Measurements from ENCODE around the gene MTUS2. TPM values are rescaled to one million over a fixed set of nuclear protein-coding genes. Genes with fewer than 3 reads are reported as not detected.

MTUS2 gene
- total RNA-seq, 1 experiment from 2014 or later, result 0.35 TPM

GRCh38 chr13:29105779-29106178 lies 285.6 kb downstream of the MTUS2 start:
- Histone ChIP-seq H3K4me2 (ENCODE audit: insufficient read depth, insufficient read length, low read length) (no peak overlapping the region), H3K79me1 (ENCODE audit: insufficient read depth, low read depth, low read length, poor library complexity, severe bottlenecking) (no peaks in the 10 kb centered on the region), H3K9me3 (ENCODE audit: control insufficient read depth, low read depth, low read length) (no peaks in the 10 kb centered on the region), H2BK5ac (ENCODE audit: insufficient read length, low read length) (no peak overlapping the region), H4K5ac (ENCODE audit: insufficient read length, low read depth, low read length) (no peak overlapping the region), H2AFZ (ENCODE audit: low read length) (no peak overlapping the region), H3K18ac (ENCODE audit: insufficient read length, low read depth, low read length) (no peak overlapping the region), H3K23ac (ENCODE audit: insufficient read length, low read depth, low read length) (no peak overlapping the region), H3K23me2 (ENCODE audit: insufficient read length, low read depth, low read length, poor library complexity, severe bottlenecking) (no peaks in the 10 kb centered on the region), H4K20me1 (ENCODE audit: control insufficient read depth, insufficient read depth, insufficient read length) (no peaks in the 10 kb centered on the region), H3K14ac (ENCODE audit: insufficient read depth, low read length) (no peak overlapping the region), H2BK15ac (ENCODE audit: low read depth, low read length) (no peak overlapping the region), H3K27ac (ENCODE audit: insufficient read length, low read depth, low read length) (no peak overlapping the region), H2BK120ac (ENCODE audit: low read depth, low read length, poor library complexity, severe bottlenecking) (no peak overlapping the region), H3K4me1 (ENCODE audit: insufficient read depth, low read length) (no peaks in the 10 kb centered on the region), H3K27me3 (ENCODE audit: insufficient read depth, low read length) (no peaks in the 10 kb centered on the region), H3K4ac (ENCODE audit: low read depth, low read length) (no peak overlapping the region), H2BK12ac (ENCODE audit: insufficient read length, low read depth, low read length) (no peak overlapping the region), H3K79me2 (ENCODE audit: insufficient read depth, low read length) (no peaks in the 10 kb centered on the region), H3T11ph (ENCODE audit: low read length) (no peak overlapping the region), H2BK20ac (ENCODE audit: low read depth, low read length, poor library complexity, severe bottlenecking) (no peak overlapping the region), H3K9ac (ENCODE audit: extremely low read depth, insufficient read length, low read length) (no peak overlapping the region), H4K8ac (replicated peaks; ENCODE audit: insufficient read length, low read depth, low read length) (no peak overlapping the region), H3K56ac (ENCODE audit: insufficient read length, low read depth, low read length) (no peak overlapping the region), H2AK5ac (ENCODE audit: insufficient read length, low read length) (no peak overlapping the region), H4K91ac (ENCODE audit: insufficient read length, low read depth, low read length) (no peak overlapping the region)
- Mint-ChIP-seq H3K4me3 (no peak overlapping the region), H3K27ac (no peak overlapping the region), H3K9me3 (peaks cover 0 to 2% of the 10 kb centered on the region in 2 experiments; a peak in 1 of 5 replicates), H3K27me3 (ENCODE audit: low read depth) (no peaks in the 10 kb centered on the region; the same call in 1 of the 2 replicates), H3K4me1 (peaks cover 2% of the 10 kb centered on the region in 2 experiments), H3K36me3 (ENCODE audit: insufficient read depth in 1 of 3, low read depth in 3 of 3) (no peaks in the 10 kb centered on the region)
- WGBS (ENCODE audit: extremely low coverage, insufficient read length, low lambda C conversion rate), result no CpG with 5 or more reads among the region's 4 CpGs
- DNase-seq, result peak; percentile 51
- TF ChIP-seq, protein P1, sequence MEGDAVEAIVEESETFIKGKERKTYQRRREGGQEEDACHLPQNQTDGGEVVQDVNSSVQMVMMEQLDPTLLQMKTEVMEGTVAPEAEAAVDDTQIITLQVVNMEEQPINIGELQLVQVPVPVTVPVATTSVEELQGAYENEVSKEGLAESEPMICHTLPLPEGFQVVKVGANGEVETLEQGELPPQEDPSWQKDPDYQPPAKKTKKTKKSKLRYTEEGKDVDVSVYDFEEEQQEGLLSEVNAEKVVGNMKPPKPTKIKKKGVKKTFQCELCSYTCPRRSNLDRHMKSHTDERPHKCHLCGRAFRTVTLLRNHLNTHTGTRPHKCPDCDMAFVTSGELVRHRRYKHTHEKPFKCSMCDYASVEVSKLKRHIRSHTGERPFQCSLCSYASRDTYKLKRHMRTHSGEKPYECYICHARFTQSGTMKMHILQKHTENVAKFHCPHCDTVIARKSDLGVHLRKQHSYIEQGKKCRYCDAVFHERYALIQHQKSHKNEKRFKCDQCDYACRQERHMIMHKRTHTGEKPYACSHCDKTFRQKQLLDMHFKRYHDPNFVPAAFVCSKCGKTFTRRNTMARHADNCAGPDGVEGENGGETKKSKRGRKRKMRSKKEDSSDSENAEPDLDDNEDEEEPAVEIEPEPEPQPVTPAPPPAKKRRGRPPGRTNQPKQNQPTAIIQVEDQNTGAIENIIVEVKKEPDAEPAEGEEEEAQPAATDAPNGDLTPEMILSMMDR (conservative IDR thresholded peaks at IDR 0.05), result peak; percentile 76

All from H9 (cell line).